Head of caudate nucleus (tissue), 42 donors: Measurements from ENCODE around the gene RCC2.

ENCODE experiments used
- DNase-seq, 42 donors: peaks; one replicate each; pipeline versions ENCODE4 v3.0.0 to v3.0.0-alpha.2; 2020 to 2021; ENCODE audit warnings: mixed read lengths in 7 of 42
- intact Hi-C: fragments of 100-400 bp; cut with DNase I; formaldehyde crosslinking; loops from one replicate; pipeline ENCODE4 v1.15.0; 2022

The RCC2 gene

DNA sequence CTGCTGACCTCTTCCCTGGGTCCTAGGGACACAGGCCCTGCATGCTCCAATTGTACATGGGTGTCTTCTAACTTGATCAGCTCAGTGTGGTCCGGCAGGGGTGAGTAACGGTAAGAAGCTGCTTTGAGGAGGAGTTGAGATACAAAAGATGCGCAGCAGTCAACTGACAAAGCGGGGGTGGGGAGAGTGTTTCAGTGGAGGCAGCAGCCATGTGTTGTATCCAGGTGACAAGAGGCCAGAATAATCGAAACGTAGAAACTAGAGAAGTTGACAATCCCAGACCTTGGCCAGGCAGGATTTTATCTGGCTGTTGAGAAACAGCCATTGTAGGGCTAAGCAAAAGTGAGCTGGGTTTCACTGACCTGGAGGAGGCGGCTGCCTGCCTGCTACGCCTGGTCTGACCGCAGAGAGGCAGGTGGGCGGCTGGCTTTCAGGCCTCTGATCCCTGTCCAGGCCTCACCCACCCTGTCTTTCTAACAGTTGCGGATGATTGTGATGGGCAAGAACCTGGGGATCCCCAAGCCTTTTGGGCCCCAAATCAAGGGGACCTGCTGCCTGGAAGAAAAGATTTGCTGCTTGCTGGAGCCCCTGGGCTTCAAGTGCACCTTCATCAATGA, 38.6 kb downstream of the RCC2 start:
- intact Hi-C loops: loop anchor here (10.0 kb wide), 1 partner anchor 276 kb away; no protein-coding TSS in a partner anchor
- DNase-seq: no peak

DNA sequence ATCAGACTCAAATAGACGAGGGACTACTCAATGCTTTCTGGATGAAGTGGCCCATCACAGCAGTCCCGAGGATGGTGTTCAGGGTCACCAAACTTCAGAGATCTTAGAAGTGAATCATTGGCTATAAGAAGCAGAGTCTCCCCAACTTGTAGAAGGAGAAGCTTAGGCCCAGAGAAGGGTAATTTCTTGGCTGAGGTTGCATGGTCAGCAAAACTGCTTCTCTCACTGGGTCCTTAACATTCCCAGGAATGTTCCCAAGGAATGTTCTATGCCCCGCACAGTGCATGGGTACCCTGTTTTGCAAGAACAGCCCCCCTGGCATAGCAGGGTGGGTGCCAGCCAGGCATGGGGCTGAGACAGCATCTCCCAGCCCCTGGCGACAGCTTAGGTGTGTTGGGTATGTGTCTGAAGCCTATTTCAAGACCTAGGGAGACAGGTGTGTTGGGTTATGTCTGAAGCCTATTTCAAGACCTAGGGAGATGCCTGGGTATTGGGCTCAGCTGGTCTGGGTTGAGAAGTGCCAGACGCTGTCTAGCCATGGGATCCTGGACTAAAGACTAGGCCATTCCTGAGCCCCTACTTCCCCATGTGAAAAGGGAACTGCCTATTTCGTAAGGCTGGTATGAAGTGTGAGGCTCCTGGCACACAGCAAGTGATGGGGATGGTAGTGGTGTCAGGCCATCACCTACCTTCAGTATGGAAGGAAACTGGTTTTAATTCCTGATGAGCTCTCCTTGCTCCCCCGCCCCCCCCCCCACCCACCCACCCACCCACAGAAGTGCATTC, 41.4 kb downstream of the RCC2 start:
- DNase-seq: no peak
- intact Hi-C loops: no loop called here

DNA sequence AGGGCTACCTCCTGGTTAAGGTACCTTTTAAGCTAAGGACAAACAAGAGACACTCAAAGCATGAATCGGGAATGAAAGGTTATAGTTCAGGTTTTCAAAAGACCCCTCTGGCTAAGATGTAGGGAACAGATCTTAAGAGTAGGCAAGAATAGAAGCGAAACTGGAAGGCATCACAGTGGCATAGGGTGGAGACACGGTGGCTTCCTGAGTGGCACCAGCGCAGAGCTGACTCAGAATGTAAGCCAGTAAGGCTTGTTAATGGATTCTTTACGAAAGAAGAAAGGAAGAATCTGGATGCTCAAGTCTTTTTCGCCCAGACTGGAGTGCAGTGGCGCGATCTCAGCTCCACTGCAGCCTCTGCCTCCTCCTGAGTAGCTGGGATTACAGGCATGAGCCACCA, 46.2 kb downstream of the RCC2 start:
- intact Hi-C loops: no loop called here

DNA sequence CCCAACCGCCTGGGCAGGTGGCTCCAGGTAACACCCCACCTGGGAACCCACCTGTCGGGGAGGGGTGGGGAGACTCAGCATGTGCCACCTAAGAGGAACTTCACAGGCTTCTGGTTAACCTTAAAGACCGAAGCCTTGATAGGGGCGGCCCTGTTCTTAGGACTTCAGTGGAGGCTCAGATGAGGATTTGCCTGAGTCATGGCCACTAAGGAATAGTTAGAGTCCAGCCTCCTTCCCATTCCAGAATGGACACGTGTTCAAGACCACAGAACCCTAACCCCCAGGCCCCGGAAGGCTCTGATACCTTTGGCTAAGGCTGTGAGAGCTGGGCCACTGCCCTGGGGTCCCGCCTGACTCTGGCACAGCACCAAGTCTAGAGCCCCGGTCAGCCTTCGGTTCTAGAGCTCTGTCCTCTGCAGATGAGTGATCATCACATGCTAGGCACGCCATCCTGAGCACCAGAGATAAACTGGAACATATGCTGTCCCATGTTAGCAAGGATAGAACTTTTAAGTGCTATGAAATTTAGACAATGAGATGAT, 47.2 kb downstream of the RCC2 start:
- intact Hi-C loops: no loop called here
- no peak for DNase-seq

More for the DNA sequence above, 46.2 kb downstream of the RCC2 start:
- peak in 1 of 42 donors; percentile 3 for DNase-seq

DNA sequence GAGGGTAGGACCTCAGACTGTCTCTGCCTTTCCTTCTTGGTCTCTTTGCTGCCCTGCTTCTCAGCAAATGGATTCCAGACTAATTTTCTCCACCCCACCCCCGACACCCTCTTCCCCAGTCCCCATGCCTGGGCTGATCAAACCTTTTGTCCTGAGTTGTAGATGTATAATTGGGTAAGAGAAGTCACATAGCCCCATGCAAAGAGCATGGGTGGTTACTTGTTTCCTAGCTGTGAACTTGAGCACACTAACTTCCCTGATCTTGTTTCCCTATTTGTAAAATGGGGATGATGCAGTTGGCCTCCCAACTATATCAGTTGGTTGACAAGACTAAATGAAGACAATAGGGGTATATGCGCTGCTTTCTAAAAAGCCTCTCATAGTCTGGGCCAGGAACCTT, 58.3 kb downstream of the RCC2 start:
- no peak for DNase-seq
- intact Hi-C loops: no loop called here

DNA sequence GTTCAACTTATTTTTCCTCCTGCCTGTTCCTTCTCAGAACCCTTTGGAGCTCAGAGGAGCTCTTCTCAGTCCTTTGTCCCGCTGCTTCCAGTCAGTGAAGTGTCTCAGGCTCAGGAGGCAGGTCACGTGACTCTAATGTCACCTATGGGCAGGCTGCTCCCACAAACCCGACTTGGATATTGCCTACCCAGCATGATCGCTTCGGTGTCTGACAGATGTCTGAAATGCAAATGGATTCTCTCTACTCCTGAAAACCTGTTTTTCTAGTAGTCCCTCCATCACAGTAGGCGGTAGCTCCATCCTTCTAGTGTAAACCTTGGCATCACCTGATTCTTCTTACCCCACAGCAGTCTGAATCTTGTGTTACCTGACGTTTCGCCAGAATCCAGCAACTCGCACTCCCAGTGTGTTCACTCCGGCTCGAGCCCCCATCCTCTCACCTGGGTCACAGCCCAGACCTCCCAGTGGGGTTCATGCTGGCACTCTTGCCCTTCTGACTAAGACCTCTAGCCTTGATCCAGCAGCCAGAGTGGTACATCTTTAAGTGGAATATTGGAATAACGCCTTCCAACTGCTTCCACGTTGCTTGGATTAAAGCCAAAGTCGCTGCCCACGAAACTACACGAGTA, 62.0 kb downstream of the RCC2 start:
- intact Hi-C loops: no loop called here
- no peak for DNase-seq

DNA sequence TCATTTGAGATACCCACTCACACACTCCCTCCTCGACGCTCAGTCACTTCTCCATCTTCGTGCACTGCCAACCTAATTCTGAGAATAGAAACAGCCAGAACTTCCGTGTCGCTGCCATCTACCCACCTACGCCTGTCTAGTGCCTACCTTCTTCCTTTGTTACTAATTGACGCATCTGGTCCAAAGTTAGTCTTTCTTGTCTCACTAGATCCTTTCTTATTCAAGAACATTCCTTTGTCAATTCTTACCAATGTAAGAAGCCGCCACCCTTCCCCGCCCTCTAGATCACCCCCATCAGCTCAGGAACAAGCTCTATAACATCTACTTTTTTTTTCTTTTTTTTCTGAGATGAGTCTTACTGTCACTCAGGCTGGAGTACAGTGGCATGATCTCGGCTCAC, 63.8 kb downstream of the RCC2 start:
- intact Hi-C loops: no loop called here
- DNase-seq: peak in 41 of 42 donors; percentile 13 to 91 (median 56)

DNA sequence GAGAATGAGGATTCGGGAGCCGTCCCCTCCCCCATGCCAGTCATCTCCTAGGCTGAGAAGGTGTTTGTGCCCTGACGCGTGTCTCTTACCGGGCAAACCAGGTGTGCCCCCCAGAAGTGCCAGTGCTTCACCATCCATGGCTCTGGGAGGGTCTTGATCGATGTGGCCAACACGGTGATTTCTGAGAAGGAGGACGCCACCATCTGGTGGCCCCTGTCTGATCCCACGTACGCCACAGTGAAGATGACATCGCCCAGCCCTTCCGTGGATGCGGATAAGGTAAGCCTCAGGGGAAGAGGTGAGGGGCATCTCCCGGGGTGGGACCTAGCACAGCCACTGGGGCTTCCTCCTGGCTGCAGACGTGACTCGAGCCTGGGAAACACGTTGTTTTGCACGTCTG, 66.5 kb downstream of the RCC2 start:
- no peak for DNase-seq
- intact Hi-C loops: no loop called here

DNA sequence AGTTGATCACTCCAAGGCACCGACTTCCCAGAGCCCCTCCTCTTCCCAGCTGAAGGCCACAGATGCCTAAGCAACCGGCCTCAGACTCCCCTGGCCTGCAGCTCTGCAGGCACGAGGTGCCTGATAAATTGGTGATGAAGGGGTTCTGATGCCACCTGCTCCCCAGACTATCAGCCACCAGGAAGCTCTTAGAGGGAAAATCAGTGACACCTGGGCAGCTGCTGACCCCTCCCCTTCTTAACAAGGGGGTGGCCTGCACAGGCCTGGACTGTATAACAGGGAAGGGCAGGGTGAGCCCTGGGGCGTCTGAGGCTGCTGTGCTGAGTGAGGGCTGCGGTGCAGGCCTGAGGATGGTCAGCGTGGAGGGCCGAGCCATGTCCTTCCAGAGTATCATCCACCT, 67.6 kb downstream of the RCC2 start, which contains the start of gene PADI6:
Gene PADI6, plus strand, starts transcription at position 301 of the 400 bp plus-strand sequence. Its CDS starts 50 bp downstream, at position 351.
- DNase-seq: no peak
- intact Hi-C loops: no loop called here

DNA sequence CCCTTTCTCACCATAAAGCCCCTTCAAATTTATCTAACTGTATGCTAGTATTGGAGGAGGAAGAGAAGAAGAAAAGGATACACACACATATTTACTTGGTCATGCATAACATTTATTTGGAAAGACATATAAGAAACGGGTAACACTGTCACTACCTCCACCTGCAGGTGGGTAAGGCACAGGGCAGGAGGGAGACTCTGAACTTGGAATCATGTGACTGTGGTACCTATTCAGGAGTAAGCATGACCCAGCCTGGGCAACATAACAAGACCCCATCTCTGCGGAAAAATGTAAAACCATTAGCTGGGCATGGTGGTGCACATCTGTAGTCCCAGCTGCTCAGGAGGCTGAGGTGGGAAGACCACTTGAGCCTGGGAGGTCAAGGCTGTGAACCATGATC, 68.9 kb downstream of the RCC2 start:
- intact Hi-C loops: no loop called here
- DNase-seq: no peak

DNA sequence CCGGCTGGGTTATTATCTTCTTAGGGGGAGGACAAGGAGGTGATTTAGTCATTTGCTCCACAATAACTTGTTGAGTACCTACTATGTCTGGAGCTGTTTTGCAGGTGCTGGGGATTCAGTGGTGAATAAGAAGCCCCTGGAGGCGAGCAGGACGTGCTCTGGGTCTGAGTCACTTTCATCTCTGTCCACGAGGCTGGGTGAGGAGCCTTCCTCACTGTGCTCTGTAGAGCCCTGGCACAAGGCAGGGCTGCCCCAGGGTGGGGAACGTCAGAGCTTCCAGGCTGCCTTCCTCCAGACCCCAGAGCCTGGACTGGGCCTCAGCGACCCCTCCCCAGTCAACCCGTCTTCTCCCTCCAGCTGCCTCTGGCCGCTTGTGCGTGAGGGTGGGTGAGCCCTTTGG, 70.0 kb downstream of the RCC2 start:
- no peak for DNase-seq
- intact Hi-C loops: no loop called here

DNA sequence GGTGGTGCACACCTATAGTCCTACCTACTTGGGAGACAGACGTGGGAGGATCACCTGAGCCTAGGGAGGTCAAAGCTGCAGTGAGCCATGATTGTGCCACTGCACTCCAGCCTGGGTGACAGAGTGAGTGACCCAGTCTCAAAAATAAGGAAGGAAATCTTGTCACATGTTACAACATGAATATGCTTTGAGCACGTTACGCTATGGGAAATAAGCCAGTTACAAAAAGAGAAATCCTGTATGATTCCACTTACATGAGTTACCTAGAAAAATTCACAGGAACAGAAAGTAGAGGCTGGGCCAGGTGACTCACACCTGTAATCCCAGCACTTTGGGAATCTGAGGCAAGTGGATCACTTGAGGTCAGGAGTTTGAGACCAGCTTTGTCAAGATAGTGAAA, 74.2 kb downstream of the RCC2 start:
- intact Hi-C loops: no loop called here

DNA sequence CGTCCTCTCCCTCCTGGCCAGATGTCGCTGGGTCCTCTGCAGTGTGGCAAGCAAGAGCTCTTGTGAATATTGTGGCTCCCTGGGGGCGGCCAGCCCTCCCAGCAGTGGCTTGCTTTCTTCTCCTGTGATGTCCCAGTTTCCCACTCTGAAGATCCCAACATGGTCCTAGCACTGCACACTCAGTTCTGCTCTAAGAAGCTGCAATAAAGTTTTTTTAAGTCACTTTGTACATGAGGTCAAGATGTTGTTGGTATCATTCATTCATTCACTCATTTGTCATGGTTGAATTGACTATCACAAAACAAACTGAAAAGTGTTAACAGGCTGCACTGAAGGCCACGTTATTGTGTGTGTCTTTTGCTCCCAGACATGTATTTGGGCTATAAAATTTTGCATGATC, 75.7 kb downstream of the RCC2 start:
- intact Hi-C loops: no loop called here

More for the DNA sequence above, 74.2 kb downstream of the RCC2 start:
- no peak for DNase-seq

DNA sequence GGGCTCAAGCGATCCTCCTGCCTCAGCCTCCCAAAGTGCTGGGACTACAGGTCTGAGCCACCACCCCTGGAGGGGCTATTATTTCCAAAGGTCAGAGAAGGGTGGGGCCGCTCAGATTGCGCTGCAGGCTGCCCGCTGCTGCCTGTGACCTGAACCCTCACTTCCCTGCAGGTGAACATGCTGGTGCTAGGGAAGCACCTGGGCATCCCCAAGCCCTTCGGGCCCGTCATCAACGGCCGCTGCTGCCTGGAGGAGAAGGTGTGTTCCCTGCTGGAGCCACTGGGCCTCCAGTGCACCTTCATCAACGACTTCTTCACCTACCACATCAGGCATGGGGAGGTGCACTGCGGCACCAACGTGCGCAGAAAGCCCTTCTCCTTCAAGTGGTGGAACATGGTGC, 76.1 kb downstream of the RCC2 start:
- intact Hi-C loops: no loop called here
- DNase-seq: no peak

More for the DNA sequence above, 75.7 kb downstream of the RCC2 start:
- no peak for DNase-seq

DNA sequence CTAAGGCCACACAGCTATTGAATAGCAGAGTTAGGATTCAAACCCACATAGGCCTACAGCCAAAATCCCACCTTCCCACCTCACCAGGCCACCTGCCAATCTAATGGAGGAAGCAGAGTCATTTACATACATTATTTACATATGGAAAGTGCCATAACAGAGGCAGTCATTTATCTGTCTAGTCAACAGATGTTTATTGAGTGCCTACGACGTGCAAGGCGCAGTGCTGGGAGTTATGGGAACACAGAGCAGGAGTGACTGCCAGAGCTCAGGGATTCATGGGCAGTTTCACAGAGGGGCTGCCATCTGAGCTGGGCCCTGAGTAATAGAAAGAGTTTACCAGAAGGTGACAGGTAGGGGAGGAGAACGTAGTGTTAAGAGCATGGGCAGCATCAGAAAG, 77.8 kb downstream of the RCC2 start:
- no peak for DNase-seq
- intact Hi-C loops: no loop called here

DNA sequence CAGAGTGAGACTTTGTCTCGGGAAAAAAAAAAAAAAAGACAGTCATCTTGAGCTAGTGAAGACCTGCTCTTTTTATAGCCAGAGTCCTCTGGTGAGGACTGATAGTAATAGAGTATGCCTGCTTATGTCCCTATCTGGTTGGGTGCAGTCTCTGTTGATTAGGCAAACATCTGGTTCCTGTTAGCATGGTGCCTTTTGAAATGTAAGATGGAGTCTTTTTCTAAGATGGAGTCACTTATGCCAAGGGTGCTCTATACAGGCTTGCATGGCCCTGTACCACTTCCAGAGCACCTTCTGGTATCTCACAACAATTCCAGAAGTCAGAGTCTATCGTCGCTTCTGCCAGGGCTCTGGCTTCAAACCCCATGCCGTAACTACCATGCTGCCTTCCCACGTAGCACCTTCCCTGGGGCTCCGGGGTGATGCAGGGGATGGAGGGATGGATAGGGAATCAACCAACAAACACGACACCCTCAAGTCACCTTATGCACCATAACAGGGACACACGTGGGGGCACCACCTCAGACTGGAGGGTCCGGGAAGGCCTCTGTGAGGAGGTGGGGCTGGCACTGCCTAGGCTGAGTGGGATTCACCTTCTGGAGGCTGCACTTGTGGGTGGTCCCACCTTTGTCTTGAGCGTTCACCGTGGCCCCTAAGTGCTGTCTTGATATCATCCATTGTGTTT, 79.1 kb downstream of the RCC2 start:
- no peak for DNase-seq
- intact Hi-C loops: no loop called here

DNA sequence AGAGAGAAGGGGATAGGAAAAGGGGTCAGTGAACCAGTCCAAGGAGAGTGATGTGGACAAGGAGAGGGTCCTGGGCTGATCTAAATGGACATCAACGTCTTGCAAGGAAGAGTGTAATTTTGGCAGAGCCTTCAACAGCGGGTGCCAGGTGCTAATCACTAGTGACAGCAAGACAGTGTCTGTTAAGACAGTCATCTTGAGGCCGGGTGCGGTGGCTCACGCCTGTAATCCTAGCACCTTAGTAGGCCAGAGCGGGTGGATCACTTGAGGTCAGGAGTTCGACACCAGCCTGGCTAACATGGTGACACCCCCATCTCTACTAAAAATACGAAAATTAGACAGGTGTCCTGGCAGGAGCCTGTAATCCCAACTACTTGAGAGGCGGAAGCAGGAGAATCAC, 79.7 kb downstream of the RCC2 start:
- DNase-seq: no peak
- intact Hi-C loops: no loop called here

DNA sequence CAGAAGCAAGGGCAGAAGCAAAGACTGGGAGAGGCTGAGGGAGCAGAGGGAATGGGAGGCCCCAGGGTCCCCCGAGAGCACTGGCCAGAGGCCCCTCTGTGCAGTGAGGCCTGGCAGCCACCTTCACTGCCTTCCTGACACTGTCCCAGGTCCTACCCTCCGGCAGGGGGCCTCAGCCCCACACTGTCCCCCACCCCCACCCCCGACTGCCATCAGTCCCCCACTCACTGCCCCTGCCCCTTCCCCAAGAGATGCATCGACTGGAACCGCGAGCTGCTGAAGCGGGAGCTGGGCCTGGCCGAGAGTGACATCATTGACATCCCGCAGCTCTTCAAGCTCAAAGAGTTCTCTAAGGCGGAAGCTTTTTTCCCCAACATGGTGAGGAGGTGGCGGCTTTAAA, 80.4 kb downstream of the RCC2 start:
- no peak for DNase-seq
- intact Hi-C loops: no loop called here

DNA sequence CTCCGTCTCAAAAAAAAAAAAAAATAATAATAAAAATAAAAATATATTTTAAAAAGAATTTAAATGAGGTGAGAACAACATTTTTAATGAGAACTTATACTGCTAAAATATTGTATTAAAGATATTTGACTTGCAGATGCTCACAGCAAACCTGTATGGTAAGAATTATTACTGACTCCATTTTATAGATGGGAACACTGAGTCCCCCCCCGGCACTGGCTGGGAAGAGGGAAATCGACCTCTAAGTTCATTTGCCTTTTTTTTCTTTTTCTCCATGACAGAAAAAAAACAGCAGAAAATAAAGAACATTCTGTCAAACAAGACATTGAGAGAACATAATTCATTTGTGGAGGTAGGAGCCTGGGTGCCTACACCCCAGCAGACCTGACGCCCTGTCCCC, 80.9 kb downstream of the RCC2 start:
- intact Hi-C loops: no loop called here

More for the DNA sequence above, 80.9 kb downstream of the RCC2 start:
- no peak for DNase-seq
